ENCODE data around the gene FAM222A. TPM values are rescaled to one million over a fixed set of nuclear protein-coding genes. Genes with fewer than 3 reads are reported as not detected.

Gene FAM222A
- total and polyA plus RNA-seq, 12 donors = 9.2 to 57.8 (median 25.3) TPM

- Histone ChIP-seq H3K27me3 (no peaks in the 10 kb centered on the region), H3K4me3 (no peak overlapping the region), H3K36me3 (replicated peaks in 1 of 2) (no peaks in the 10 kb centered on the region), H3K9me3 (replicated peaks in 1 of 3) (peaks cover 0 to 5% (median 0%) of the 10 kb centered on the region in 3 donors), H3K27ac (peak overlapping the region in 1 of 5 donors; percentile 34), H3K4me1 (replicated peaks in 1 of 2) (peaks cover 3 to 7% of the 10 kb centered on the region in 2 donors)
- TF ChIP-seq CTCF (IDR thresholded peaks at IDR 0.05) = no peak
- no peak for TF ChIP-seq POLR2A (IDR thresholded peaks at IDR 0.05)
- peak in 5 of 7 donors; percentile 5 to 45 (median 12) for DNase-seq
- intact Hi-C loops (cut with DNase I) = no loop called here
- WGBS, 4 donors = 75 to 82% (median 81%) methylated on average over 7 to 12 of the region's 12 CpGs
Observed at GRCh38 chr12:109766251-109766778, 52.7 kb downstream of the FAM222A start.

GRCh38 chr12:109767456-109767855 is 53.8 kb downstream of the FAM222A start:
- Histone ChIP-seq H3K36me3 (replicated peaks in 1 of 2) (no peaks in the 10 kb centered on the region), H3K27ac (no peak overlapping the region), H3K4me1 (replicated peaks in 1 of 2) (peaks cover 0 to 7% of the 10 kb centered on the region in 2 donors), H3K27me3 (no peaks in the 10 kb centered on the region), H3K4me3 (no peak overlapping the region), H3K9me3 (replicated peaks in 1 of 3) (peaks cover 0 to 5% (median 0%) of the 10 kb centered on the region in 3 donors)
- intact Hi-C loops (cut with DNase I) = no loop called here
- no peak for TF ChIP-seq CTCF (IDR thresholded peaks at IDR 0.05)
- no peak for TF ChIP-seq POLR2A (IDR thresholded peaks at IDR 0.05)
- peak in 2 of 7 donors; percentile 4 to 7 for DNase-seq
- 93 to 97% (median 96%) methylated on average over 4 of the region's 4 CpGs for WGBS, 4 donors

GRCh38 chr12:109767991-109768900 is 54.6 kb downstream of the FAM222A start:
- H3K27me3 ChIP-seq = no peaks in the 10 kb centered on the region
- peak overlapping the region in 1 of 5 donors; percentile 10 for H3K27ac ChIP-seq
- H3K36me3 ChIP-seq (replicated peaks in 1 of 2) = no peaks in the 10 kb centered on the region
- no peak overlapping the region for H3K4me3 ChIP-seq
- peaks cover 0 to 3% (median 0%) of the 10 kb centered on the region in 3 donors for H3K9me3 ChIP-seq (replicated peaks in 1 of 3)
- no peak for TF ChIP-seq POLR2A (IDR thresholded peaks at IDR 0.05)
- no peak for TF ChIP-seq CTCF (IDR thresholded peaks at IDR 0.05)
- intact Hi-C loops (cut with DNase I) = no loop called here
- H3K4me1 ChIP-seq (replicated peaks in 1 of 2) = peaks cover 0 to 10% of the 10 kb centered on the region in 2 donors
- peak in 4 of 7 donors; percentile 14 to 51 (median 18) for DNase-seq
- 89 to 95% (median 92%) methylated on average over 23 to 54 of the region's 54 CpGs for WGBS, 4 donors

DNA sequence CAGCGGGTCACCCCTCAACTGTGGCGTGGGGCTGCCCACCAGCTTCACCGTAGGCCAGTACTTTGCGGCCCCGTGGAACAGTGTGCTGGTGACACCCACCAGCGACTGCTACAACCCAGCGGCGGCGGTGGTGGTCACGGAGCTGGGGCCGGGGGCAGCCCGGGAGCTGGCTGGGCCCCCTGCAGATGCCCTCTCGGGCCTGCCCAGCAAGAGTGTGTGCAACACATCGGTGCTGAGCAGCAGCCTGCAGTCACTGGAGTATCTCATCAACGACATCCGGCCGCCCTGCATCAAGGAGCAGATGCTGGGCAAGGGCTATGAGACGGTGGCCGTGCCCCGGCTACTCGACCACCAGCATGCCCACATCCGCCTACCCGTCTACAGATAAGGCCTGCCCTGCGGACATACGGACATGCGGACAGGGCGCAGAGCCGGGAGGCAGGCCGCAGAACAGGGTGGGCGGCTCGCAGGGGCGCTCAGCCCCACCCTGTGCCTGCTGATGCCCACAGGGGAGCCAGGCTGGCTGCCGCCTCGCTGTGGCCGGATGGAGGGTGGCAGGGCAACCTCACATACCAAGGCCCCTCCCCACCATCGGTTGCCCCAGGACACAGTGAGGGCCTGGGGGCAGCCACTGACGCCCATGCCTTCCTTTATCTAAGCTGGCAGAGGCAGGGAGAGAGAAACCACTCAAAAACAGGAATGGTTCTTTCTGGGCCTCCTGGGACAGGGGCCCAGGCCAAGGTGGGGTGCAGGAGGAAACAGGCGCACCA is 55.5 kb downstream of the FAM222A start:
- WGBS, 4 donors = 92 to 94% (median 92%) methylated on average over 18 to 38 of the region's 38 CpGs
- peak overlapping the region in 1 of 5 donors; percentile 17 for H3K27ac ChIP-seq
- intact Hi-C loops (cut with DNase I) = no loop called here
- peaks cover 0 to 19% of the 10 kb centered on the region in 2 donors for H3K4me1 ChIP-seq (replicated peaks in 1 of 2)
- peak in 3 of 7 donors; percentile 11 to 46 (median 21) for DNase-seq
- no peaks in the 10 kb centered on the region for H3K36me3 ChIP-seq (replicated peaks in 1 of 2)
- no peak overlapping the region for H3K4me3 ChIP-seq
- H3K9me3 ChIP-seq (replicated peaks in 1 of 3) = no peaks in the 10 kb centered on the region
- no peaks in the 10 kb centered on the region for H3K27me3 ChIP-seq
- TF ChIP-seq POLR2A (IDR thresholded peaks at IDR 0.05) (no peak), CTCF (IDR thresholded peaks at IDR 0.05) (no peak)
